MCF 10A (cell line): ENCODE measurements around the gene BAZ2A. TPM values are rescaled to one million over a fixed set of nuclear protein-coding genes. Genes with fewer than 3 reads are reported as not detected.
A peak's percentile ranks its signal among the peaks of the same experiment; 100 is the strongest.

Source experiments
- BruUV-seq: library from RNA; stranded (reverse); fragments of 400-500 nt; replicated peaks from 2 replicates; lab custom pipeline; 2021; lab: Mats Ljungman, UMichigan
- CTCF ChIA-PET: fragments of 300-600 bp; sonication (Branson Sonifier 250); formaldehyde crosslinking; extraction: SDS; loops from one replicate; lab custom pipeline; 2021; ENCODE audit warnings: antibody characterized with exemption, inconsistent platforms; lab: Yijun Ruan, JAX
- POLR2A ChIA-PET: fragments of 300-600, 350-650 bp; sonication (Branson Sonifier 250); formaldehyde crosslinking; extraction: SDS; loops from one replicate; lab custom pipeline; 2020; ENCODE audit warnings: antibody characterized with exemption, inconsistent platforms; lab: Yijun Ruan, JAX
- DNase-seq: peaks from one replicate; pipeline ENCODE4 v3.0.0-alpha.2; 2018; ENCODE audit not compliant: unreplicated experiment
- H3K27ac Mint-ChIP-seq: one replicate; pipeline ENCODE4 v1.8.0; 2022; ENCODE audit warnings: mild to moderate bottlenecking, low read depth, mixed read lengths; ENCODE audit not compliant: unreplicated experiment
- H3K27me3 Mint-ChIP-seq: one replicate; pipeline ENCODE4 v1.8.0; 2022; ENCODE audit warnings: mixed read lengths; ENCODE audit not compliant: insufficient read depth, unreplicated experiment
- H3K36me3 Mint-ChIP-seq: one replicate; pipeline ENCODE4 v1.8.0; 2022; ENCODE audit warnings: mild to moderate bottlenecking, moderate library complexity, mixed read lengths; ENCODE audit not compliant: insufficient read depth, unreplicated experiment
- H3K4me1 Mint-ChIP-seq: one replicate; pipeline ENCODE4 v1.8.0; 2022; ENCODE audit warnings: mixed read lengths; ENCODE audit not compliant: insufficient read depth, unreplicated experiment
- H3K4me3 Mint-ChIP-seq: one replicate; pipeline ENCODE4 v1.8.0; 2022; ENCODE audit warnings: mild to moderate bottlenecking, moderate library complexity, mixed read lengths; ENCODE audit not compliant: unreplicated experiment
- H3K9me3 Mint-ChIP-seq: one replicate; pipeline ENCODE4 v1.8.0; 2022; ENCODE audit warnings: mixed read lengths; ENCODE audit not compliant: unreplicated experiment
- CTCF ChIP-seq: fragments of 200-600 bp; IDR thresholded peaks from one replicate; pipeline ENCODE4 v1.8.0; 2022; ENCODE audit warnings: antibody characterized with exemption, mild to moderate bottlenecking; ENCODE audit not compliant: unreplicated experiment
- intact Hi-C: fragments of 100-400 bp; cut with micrococcal nuclease; formaldehyde crosslinking; loops from 2 replicates; pipeline ENCODE4 v1.14.1; 2022
- total RNA-seq: library from RNA; stranded (reverse); gene quantifications from 2 replicates; pipeline ENCODE4 v1.2.3, GENCODE V29; 2022

Gene BAZ2A
- total RNA-seq, 1 experiment from 2014 or later, result 87.3 TPM

- TF ChIP-seq CTCF, result peak; percentile 64
- Mint-ChIP-seq H3K4me1 (peaks cover 48% of the 10 kb centered on the region), H3K9me3 (no peaks in the 10 kb centered on the region), H3K36me3 (peaks cover 53% of the 10 kb centered on the region), H3K27ac (peak overlapping the region; percentile 87), H3K4me3 (peak overlapping the region; percentile 95), H3K27me3 (no peaks in the 10 kb centered on the region)
- intact Hi-C loops, result loop anchor here (1.0 to 5.0 kb wide), 6 partner anchors 9 to 350 kb away; partner anchors contain the start of gene NACA
- DNase-seq, result peak; percentile 99
- TSS peak; percentile 82 for BruUV-seq
- ChIA-PET POLR2A (interaction anchor here (0.5 to 9.3 kb wide), 35 partner anchors 8 to 520 kb away, joined by 3 to 181 read pairs (median 5); partner anchors contain the start of genes ATP5F1B, CNPY2, ESYT1 and MYL6), CTCF (interaction anchor here (0.6 to 3.0 kb wide), 44 partner anchors 9 to 517 kb away, joined by 3 to 45 read pairs (median 5); partner anchors contain the start of genes ATP5F1B, PTGES3 and RBMS2)
Measured at GRCh38 chr12:56636675-56637540, 6.8 kb upstream of the BAZ2A start.

- Mint-ChIP-seq H3K27ac (peak overlapping the region; percentile 87), H3K9me3 (no peaks in the 10 kb centered on the region), H3K4me3 (peak overlapping the region; percentile 95), H3K27me3 (no peaks in the 10 kb centered on the region), H3K36me3 (peaks cover 44% of the 10 kb centered on the region), H3K4me1 (peaks cover 48% of the 10 kb centered on the region)
- ChIA-PET POLR2A (interaction anchor here (0.6 to 9.3 kb wide), 48 partner anchors 7 to 519 kb away, joined by 3 to 181 read pairs (median 4); partner anchors contain the start of genes ATP5F1B, CNPY2, ESYT1 and MYL6), CTCF (interaction anchor here (0.5 to 3.0 kb wide), 46 partner anchors 10 to 516 kb away, joined by 3 to 45 read pairs (median 5); partner anchors contain the start of genes ATP5F1B, PTGES3 and RBMS2)
- TF ChIP-seq CTCF, result no peak
- no TSS peak for BruUV-seq
- intact Hi-C loops, result loop anchor here (1.0 to 5.0 kb wide), 4 partner anchors 42 to 351 kb away; partner anchors contain the start of gene NACA
- DNase-seq, result peak; percentile 90
Measured at GRCh38 chr12:56635806-56636674, 5.9 kb upstream of the BAZ2A start.

GRCh38 chr12:56634837-56635791 lies 5.0 kb upstream of the BAZ2A start:
- ChIA-PET CTCF (interaction anchor here (0.5 to 3.0 kb wide), 26 partner anchors 9 to 151 kb away, joined by 3 to 45 read pairs (median 11); partner anchors contain the start of genes ATP5F1B and RBMS2), POLR2A (interaction anchor here (0.6 to 9.3 kb wide), 33 partner anchors 9 to 518 kb away, joined by 3 to 181 read pairs (median 4); partner anchors contain the start of genes ATP5F1B, MYL6, NACA and PTGES3)
- Mint-ChIP-seq H3K9me3 (no peaks in the 10 kb centered on the region), H3K4me3 (peak overlapping the region; percentile 95), H3K36me3 (peaks cover 35% of the 10 kb centered on the region), H3K27me3 (no peaks in the 10 kb centered on the region), H3K27ac (peak overlapping the region; percentile 90), H3K4me1 (peaks cover 55% of the 10 kb centered on the region)
- peak; percentile 43 for TF ChIP-seq CTCF
- BruUV-seq, result no TSS peak
- intact Hi-C loops, result loop anchor here (5.0 kb wide), 1 partner anchor 352 kb away; no protein-coding TSS in a partner anchor
- DNase-seq, result peak; percentile 95
